NCI-H748 treated with DMSO at 0.1 percent for 48 hours (cell line): ENCODE results near the gene CCDC88C.
"Not testable (repeated sequence)": the region's sequence is repeated elsewhere in the genome, so short reads cannot be mapped to it uniquely, and the experiment has no call there.

ENCODE experiments used
- DNase-seq: peaks from one replicate; lab custom pipeline; 2025; lab: John Stamatoyannopoulos, UW

The CCDC88C gene

GRCh38 chr14:91244501-91244901 lies 173.1 kb downstream of the CCDC88C start, which contains the start of gene GPR68:
GPR68 (minus strand) TSS chr14:91244704; CDS start chr14:91235050, 9,654 bp downstream.
- no peak for DNase-seq

GRCh38 chr14:91243074-91243471 lies 174.5 kb downstream of the CCDC88C start:
- DNase-seq, result no peak

- DNase-seq, result no peak
Measured at GRCh38 chr14:91242635-91243034, 175.0 kb downstream of the CCDC88C start.

- DNase-seq, result no peak
Measured at GRCh38 chr14:91241863-91242262, 175.8 kb downstream of the CCDC88C start.

- no peak for DNase-seq
Measured at GRCh38 chr14:91238661-91239060, 179.0 kb downstream of the CCDC88C start.

- no peak for DNase-seq
Measured at GRCh38 chr14:91238085-91238484, 179.5 kb downstream of the CCDC88C start.

GRCh38 chr14:91237219-91237618 lies 180.4 kb downstream of the CCDC88C start:
- DNase-seq, result no peak

- DNase-seq, result no peak
Measured at GRCh38 chr14:91235841-91236240, 181.8 kb downstream of the CCDC88C start.

- DNase-seq, result no peak
Measured at GRCh38 chr14:91234791-91235114, 182.9 kb downstream of the CCDC88C start.

- DNase-seq, result no peak
Measured at GRCh38 chr14:91233936-91234790, 183.5 kb downstream of the CCDC88C start.

- no peak for DNase-seq
Measured at GRCh38 chr14:91232603-91233002, 185.0 kb downstream of the CCDC88C start.

- DNase-seq, result no peak
Measured at GRCh38 chr14:91232052-91232451, 185.6 kb downstream of the CCDC88C start.

- no peak for DNase-seq
Measured at GRCh38 chr14:91231446-91231845, 186.2 kb downstream of the CCDC88C start.

GRCh38 chr14:91230397-91231035 lies 187.1 kb downstream of the CCDC88C start:
- DNase-seq, result no peak

- no peak for DNase-seq
Measured at GRCh38 chr14:91229743-91230200, 187.8 kb downstream of the CCDC88C start.

GRCh38 chr14:91229005-91229382 lies 188.6 kb downstream of the CCDC88C start:
- no peak for DNase-seq

- DNase-seq, result no peak
Measured at GRCh38 chr14:91228112-91229004, 189.3 kb downstream of the CCDC88C start.

GRCh38 chr14:91227183-91227628 lies 190.4 kb downstream of the CCDC88C start:
- no peak for DNase-seq

- not testable (repeated sequence) for DNase-seq
Measured at GRCh38 chr14:91226360-91226759, 191.3 kb downstream of the CCDC88C start.

GRCh38 chr14:91225025-91225424 lies 192.6 kb downstream of the CCDC88C start:
- DNase-seq, result no peak

- DNase-seq, result no peak
Measured at GRCh38 chr14:91223028-91223783, 194.4 kb downstream of the CCDC88C start.
